HG03064 (cell line): ENCODE data around the gene TRPV6.

Source experiments
- ATAC-seq: cut with Tn5 transposase; IDR thresholded peaks from one replicate; pipeline ENCODE4 v1.9.1; 2021; ENCODE audit warnings: low read depth; ENCODE audit not compliant: unreplicated experiment

The TRPV6 gene

GRCh38 chr7:142908921-142909890 is 23.7 kb upstream of the TRPV6 start:
- ATAC-seq: no peak

GRCh38 chr7:142908290-142908689 is 22.7 kb upstream of the TRPV6 start:
- ATAC-seq: no peak

DNA sequence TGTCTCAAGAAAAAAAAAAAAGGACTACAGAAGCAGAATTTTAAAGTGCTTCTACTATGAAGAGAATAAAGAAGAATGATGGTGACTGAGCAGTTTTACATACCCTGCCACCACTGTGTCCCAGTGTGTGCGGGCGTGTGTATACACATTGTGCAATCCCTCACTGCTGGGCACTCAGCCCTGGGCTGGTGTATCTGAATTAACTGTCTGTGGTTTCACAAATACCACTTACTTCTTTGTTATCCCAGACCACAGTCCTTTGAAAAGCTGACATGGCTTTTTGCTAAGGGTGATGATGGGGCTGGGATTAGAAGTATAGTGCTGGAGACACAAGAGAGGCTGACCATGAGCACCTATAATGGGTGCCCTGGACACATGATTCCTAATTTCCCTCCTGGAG is 21.1 kb upstream of the TRPV6 start:
- no peak for ATAC-seq

DNA sequence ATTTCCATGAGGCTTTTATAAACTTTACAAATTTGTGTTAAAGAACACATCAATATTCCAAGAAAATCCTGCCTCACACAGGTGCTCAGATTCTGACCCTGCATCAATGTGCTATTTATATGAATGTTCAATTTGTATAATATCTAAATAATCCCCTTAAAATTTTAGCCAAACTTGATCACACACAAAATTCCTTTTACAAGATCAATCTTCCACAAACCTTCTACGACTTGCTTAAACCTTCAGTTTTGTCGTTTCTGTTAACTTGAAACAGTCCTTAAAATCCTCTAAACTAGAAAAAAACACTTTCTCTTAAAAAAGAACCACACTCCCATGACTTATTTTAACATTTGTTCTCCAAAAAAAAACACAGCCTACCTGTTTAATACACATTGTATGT is 20.2 kb upstream of the TRPV6 start:
- ATAC-seq: no peak

DNA sequence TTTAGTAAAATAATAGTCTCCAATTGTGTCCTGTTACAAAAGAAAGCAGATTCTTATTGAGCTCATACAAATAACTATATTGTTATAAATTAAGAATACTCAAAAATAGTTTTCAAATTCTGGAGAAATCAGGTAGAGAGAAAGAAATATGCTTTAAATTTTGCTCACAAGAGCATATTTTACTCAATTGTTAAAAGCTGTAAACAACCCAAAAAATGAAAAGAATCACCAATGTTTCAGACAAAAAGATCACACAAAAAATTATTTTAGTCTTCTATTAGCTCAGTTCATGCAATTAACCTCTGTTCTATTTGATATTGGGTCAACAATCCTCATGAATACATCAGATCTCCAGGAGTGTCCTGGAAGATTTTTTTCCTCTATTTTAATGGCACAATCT is 18.6 kb upstream of the TRPV6 start:
- ATAC-seq: no peak

GRCh38 chr7:142901426-142902259 is 16.1 kb upstream of the TRPV6 start:
- no peak for ATAC-seq

DNA sequence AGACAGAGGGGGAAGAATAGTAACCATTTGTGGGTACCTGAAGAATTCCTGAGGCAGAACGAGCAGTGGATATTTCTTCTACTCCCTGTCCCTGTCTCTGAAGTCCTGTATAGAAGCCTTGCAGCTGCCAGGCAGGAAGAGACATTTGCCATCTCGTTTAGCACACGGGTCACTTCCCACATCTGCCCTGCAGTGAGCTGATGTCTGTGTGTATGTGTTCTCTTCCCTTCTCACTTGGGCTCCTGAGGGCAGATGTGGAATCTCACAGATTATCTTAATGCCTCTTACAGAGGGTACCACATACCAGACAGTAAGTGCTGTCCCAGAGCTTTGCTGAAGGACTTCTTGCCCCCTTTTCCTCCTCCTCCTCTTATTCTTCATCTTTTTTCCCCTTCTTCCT is 14.1 kb upstream of the TRPV6 start:
- ATAC-seq: no peak

DNA sequence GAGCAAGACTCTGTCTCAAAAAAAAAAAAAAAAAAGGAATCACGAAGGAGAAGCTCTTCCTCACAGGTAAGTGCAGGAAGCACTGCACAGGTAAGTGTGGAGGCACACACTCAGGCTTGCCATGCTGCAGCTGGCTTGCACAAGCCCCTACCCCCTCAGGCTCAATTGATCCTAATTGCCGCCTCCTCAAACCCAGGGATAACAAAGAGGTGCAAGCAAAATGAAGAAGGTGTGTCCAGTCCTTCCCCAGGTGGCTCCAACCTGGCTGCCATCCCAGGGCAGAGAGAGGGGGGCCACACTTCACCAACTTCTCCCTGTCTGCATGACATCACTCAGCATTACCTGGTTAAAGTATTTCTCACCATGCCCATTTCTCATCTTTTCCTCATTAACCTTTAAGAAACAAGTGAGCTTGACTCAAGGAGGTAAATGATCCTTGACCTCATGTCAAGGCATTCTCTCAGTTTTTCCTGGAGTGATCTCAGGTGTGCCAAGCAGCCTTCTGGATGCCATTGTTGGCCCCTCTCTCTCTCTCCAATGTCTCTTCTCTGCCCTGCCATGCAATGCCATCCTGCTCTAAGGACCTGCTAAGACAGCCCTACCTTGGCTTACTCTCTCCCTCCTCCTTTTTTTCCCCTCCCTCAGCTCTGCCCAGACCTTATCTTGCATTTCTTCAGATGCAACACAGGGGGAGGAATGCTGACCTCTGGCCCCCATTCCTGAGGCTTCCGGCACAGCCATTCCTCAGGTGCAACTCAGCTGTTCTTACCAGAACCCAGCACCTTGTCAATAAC is 13.0 kb upstream of the TRPV6 start:
- ATAC-seq: no peak

GRCh38 chr7:142897691-142898090 is 12.1 kb upstream of the TRPV6 start:
- ATAC-seq: no peak

- ATAC-seq: no peak
Observed at GRCh38 chr7:142896741-142897379, 11.3 kb upstream of the TRPV6 start.

- no peak for ATAC-seq
Observed at GRCh38 chr7:142896151-142896550, 10.6 kb upstream of the TRPV6 start.

GRCh38 chr7:142894985-142895593 is 9.5 kb upstream of the TRPV6 start:
- no peak for ATAC-seq

- no peak for ATAC-seq
Observed at GRCh38 chr7:142894112-142894984, 8.8 kb upstream of the TRPV6 start.

DNA sequence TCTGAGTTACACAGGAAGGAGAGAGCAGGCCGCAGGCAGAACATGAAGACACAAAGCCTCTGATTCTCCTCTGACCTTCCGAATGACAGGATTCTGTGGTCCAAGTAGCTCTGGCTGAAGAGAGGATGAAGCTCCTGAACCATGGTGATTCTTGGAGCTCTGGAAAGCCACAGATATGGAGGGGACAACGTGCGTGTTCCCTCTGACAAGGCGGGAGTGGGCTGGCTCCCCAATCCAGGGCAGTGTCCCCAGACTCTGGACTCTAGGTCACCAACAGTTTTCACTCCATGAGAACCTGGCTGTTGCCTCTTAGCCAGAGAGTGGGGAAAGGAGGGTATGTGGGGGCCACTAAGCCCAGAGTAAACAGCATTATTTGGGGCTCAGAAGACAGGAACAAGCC is 7.4 kb upstream of the TRPV6 start:
- ATAC-seq: no peak

- ATAC-seq: no peak
Observed at GRCh38 chr7:142891490-142892082, 6.0 kb upstream of the TRPV6 start.

DNA sequence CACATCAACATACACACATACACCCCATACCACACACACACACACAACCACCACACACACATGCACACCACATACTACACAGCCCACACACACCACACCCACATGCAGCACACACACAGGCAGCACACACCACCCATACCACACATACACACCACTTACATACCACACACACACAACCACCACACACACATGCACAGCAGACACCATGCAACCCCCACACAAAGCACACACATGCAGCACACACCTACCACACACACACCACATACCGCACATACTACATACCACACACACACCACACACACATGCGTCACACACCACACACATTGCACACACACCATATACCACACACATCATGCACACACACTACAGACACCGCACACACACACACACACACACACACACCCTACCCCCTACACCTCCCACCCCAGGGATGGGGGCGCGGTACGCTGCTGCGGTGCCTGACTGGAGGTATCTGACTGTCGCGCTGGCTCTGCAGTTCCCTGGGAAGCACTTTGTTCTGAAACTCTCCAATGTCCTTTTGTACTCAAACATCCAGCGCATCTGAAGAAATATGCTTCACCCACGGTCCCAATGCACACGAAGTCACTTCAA is 5.4 kb upstream of the TRPV6 start:
- ATAC-seq: no peak

GRCh38 chr7:142889816-142890215 is 4.3 kb upstream of the TRPV6 start:
- no peak for ATAC-seq
